HAP-1 (cell line): ENCODE data around the gene TP53BP1.

ENCODE experiments used
- DNase-seq, 2 experiments: peaks; one replicate each; pipeline ENCODE4 v3.0.0-alpha.2; 2016 to 2020; ENCODE audit warnings: low spot score in 2 of 2
- H3K27me3 ChIP-seq: fragments of 250-450 bp; sonication (Bioruptor Pico); 2 replicates; pipeline ENCODE4 v1.5.1; 2020; ENCODE audit warnings: low read depth, mild to moderate bottlenecking, moderate library complexity
- H3K36me3 ChIP-seq: fragments of 250-450 bp; sonication (Bioruptor Pico); replicated peaks from 2 replicates; pipeline ENCODE4 v1.5.1; 2020; ENCODE audit warnings: mild to moderate bottlenecking
- H3K4me1 ChIP-seq: fragments of 250-450 bp; sonication (Bioruptor Pico); 2 replicates; pipeline ENCODE4 v1.5.1; 2020; ENCODE audit warnings: mild to moderate bottlenecking
- H3K4me3 ChIP-seq: fragments of 250-450 bp; sonication (Bioruptor Pico); 2 replicates; pipeline ENCODE4 v1.5.1; 2020; ENCODE audit warnings: mild to moderate bottlenecking, moderate library complexity
- H3K9me3 ChIP-seq: fragments of 250-450 bp; sonication (Bioruptor Pico); 2 replicates; pipeline ENCODE4 v1.5.1; 2020; ENCODE audit warnings: mild to moderate bottlenecking, moderate library complexity
- in situ Hi-C: fragments of 300-500 bp; cut with MboI; formaldehyde crosslinking; loops from 3 replicates; pipeline ENCODE4 v1.14.3; 2020; ENCODE audit warnings: low sequenced_read_pairs, inconsistent platforms, mixed read lengths

The TP53BP1 gene

GRCh38 chr15:43488790-43489189 lies 4.2 kb downstream of the TP53BP1 start:
- peaks cover 41% of the 10 kb centered on the region for H3K36me3 ChIP-seq
- in situ Hi-C loops = no loop called here
- H3K27me3 ChIP-seq = no peaks in the 10 kb centered on the region
- no peaks in the 10 kb centered on the region for H3K9me3 ChIP-seq
- H3K4me3 ChIP-seq = no peak overlapping the region
- no peak for DNase-seq
- peaks cover 5% of the 10 kb centered on the region for H3K4me1 ChIP-seq

GRCh38 chr15:43487271-43487895 lies 5.6 kb downstream of the TP53BP1 start:
- Histone ChIP-seq H3K4me3 (no peak overlapping the region), H3K4me1 (no peaks in the 10 kb centered on the region; the same call in 1 of the 2 replicates), H3K36me3 (peaks cover 48% of the 10 kb centered on the region), H3K27me3 (no peaks in the 10 kb centered on the region), H3K9me3 (no peaks in the 10 kb centered on the region)
- in situ Hi-C loops = no loop called here
- DNase-seq = no peak

GRCh38 chr15:43484455-43484854 lies 8.5 kb downstream of the TP53BP1 start:
- no peaks in the 10 kb centered on the region for H3K27me3 ChIP-seq
- H3K4me1 ChIP-seq = no peaks in the 10 kb centered on the region; the same call in 1 of the 2 replicates
- DNase-seq = no peak
- peaks cover 48% of the 10 kb centered on the region for H3K36me3 ChIP-seq
- H3K9me3 ChIP-seq = no peaks in the 10 kb centered on the region
- H3K4me3 ChIP-seq = no peak overlapping the region
- in situ Hi-C loops = no loop called here

- no peaks in the 10 kb centered on the region for H3K9me3 ChIP-seq
- H3K27me3 ChIP-seq = no peaks in the 10 kb centered on the region
- DNase-seq = peak in 1 of 2 experiments; percentile 23
- H3K4me1 ChIP-seq = no peaks in the 10 kb centered on the region; the same call in 1 of the 2 replicates
- H3K36me3 ChIP-seq = peaks cover 48% of the 10 kb centered on the region
- in situ Hi-C loops = no loop called here
- no peak overlapping the region for H3K4me3 ChIP-seq
Observed at GRCh38 chr15:43483297-43484128, 9.4 kb downstream of the TP53BP1 start.

DNA sequence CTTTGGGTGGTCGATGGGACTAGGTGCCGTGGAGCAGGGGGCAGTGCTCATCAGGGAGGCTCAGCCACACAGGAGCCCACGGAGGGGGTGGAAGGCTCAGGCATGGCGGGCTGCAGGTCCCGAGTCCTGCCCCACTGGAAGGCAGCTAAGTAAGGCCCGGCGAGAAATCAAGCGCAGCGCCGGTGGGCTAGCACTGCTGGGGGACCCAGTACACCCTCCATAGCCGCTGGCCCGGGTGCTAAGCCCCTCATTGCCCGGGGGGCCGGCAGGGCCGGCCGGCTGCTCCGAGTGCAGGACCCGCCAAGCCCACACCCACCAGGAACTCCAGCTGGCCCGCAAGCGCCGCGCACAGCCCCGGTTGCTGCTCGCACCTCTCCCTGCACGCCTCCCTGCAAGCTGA lies 19.1 kb downstream of the TP53BP1 start:
- in situ Hi-C loops = no loop called here
- H3K36me3 ChIP-seq = peaks cover 58% of the 10 kb centered on the region

GRCh38 chr15:43471975-43472374 lies 21.0 kb downstream of the TP53BP1 start:
- Histone ChIP-seq H3K9me3 (no peaks in the 10 kb centered on the region), H3K36me3 (peaks cover 44% of the 10 kb centered on the region), H3K4me3 (no peak overlapping the region), H3K4me1 (no peaks in the 10 kb centered on the region), H3K27me3 (no peaks in the 10 kb centered on the region)
- no peak for DNase-seq
- in situ Hi-C loops = no loop called here

More for the DNA sequence above, 19.1 kb downstream of the TP53BP1 start:
- no peak for DNase-seq
- H3K4me3 ChIP-seq = no peak overlapping the region
- H3K9me3 ChIP-seq = no peaks in the 10 kb centered on the region
- H3K27me3 ChIP-seq = no peaks in the 10 kb centered on the region
- H3K4me1 ChIP-seq = no peaks in the 10 kb centered on the region

- H3K9me3 ChIP-seq = no peaks in the 10 kb centered on the region
- peaks cover 31% of the 10 kb centered on the region for H3K36me3 ChIP-seq
- in situ Hi-C loops = no loop called here
- no peaks in the 10 kb centered on the region for H3K27me3 ChIP-seq
- no peaks in the 10 kb centered on the region for H3K4me1 ChIP-seq
- DNase-seq = no peak
- no peak overlapping the region for H3K4me3 ChIP-seq
Observed at GRCh38 chr15:43469867-43470266, 23.1 kb downstream of the TP53BP1 start.

DNA sequence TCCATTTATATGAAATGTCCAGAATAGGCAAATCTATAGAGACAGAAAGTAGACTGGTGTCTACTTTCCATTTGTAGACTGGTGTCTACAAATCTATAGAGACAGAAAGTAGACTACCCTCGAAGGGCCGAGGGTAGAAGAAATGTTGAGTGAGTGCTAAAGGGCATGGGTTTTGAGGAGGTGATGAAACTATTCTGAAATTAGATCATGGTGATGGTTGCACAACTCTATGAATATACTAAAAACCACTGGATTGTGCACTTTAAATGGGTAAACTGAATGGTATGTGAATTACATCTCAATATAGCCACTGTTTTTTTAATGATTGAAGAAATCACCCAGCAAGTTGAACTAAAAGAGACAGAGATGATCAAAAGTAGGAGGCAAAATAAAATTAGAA lies 27.9 kb downstream of the TP53BP1 start:
- Histone ChIP-seq H3K27me3 (no peaks in the 10 kb centered on the region), H3K4me1 (no peaks in the 10 kb centered on the region), H3K9me3 (no peaks in the 10 kb centered on the region), H3K4me3 (no peak overlapping the region), H3K36me3 (peaks cover 14% of the 10 kb centered on the region)
- no peak for DNase-seq
- in situ Hi-C loops = no loop called here

GRCh38 chr15:43463998-43464397 lies 29.0 kb downstream of the TP53BP1 start:
- DNase-seq = no peak
- Histone ChIP-seq H3K9me3 (no peaks in the 10 kb centered on the region), H3K4me3 (no peak overlapping the region), H3K36me3 (peaks cover 9% of the 10 kb centered on the region), H3K4me1 (no peaks in the 10 kb centered on the region), H3K27me3 (no peaks in the 10 kb centered on the region)
- in situ Hi-C loops = no loop called here

DNA sequence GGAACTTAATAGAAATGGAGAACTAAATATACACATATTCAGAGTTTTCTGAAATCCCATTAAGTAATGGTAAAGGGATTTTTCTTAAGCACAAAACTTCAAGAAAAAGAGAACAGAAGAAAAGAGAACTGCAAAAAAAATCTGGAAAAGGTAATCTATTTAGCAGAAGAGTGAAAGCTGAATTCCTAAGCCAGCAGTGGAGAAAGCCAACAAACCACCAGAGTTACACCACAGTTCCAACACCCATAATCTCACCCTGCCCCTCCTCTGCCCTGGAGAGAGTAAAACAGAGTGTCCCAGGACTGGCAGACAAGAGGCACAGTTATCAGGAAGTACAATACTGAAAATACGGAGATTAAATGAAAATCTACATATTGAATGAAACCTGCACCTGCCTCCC lies 29.4 kb downstream of the TP53BP1 start:
- Histone ChIP-seq H3K4me3 (no peak overlapping the region), H3K9me3 (no peaks in the 10 kb centered on the region), H3K36me3 (peaks cover 9% of the 10 kb centered on the region), H3K27me3 (no peaks in the 10 kb centered on the region), H3K4me1 (no peaks in the 10 kb centered on the region)
- DNase-seq = no peak
- in situ Hi-C loops = no loop called here

DNA sequence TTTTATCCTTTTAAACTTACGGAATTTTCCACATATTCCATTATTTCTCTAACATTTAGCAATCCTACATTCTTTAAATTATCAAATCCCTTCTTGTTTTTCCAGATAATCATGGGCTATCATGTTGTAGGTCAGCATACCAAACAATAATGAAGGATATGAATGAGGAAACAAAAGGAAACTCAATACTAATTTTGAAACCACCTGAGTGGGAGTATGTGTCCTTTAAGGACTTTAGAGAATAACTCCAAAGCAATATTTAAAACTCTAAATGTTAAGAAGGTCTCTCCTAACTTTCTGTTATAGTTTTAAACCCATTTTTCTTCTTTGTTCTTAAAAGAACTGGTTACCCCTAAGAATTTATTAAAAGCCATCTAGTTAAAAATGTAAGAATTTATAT lies 43.0 kb downstream of the TP53BP1 start:
- H3K36me3 ChIP-seq = peaks cover 11% of the 10 kb centered on the region
- no peaks in the 10 kb centered on the region for H3K27me3 ChIP-seq
- in situ Hi-C loops = loop anchor here (10.0 kb wide), 1 partner anchor 55 kb away; no protein-coding TSS in a partner anchor
- H3K4me1 ChIP-seq = no peaks in the 10 kb centered on the region
- no peak for DNase-seq
- H3K4me3 ChIP-seq = no peak overlapping the region
- no peaks in the 10 kb centered on the region for H3K9me3 ChIP-seq

- in situ Hi-C loops = loop anchor here (10.0 kb wide), 1 partner anchor 58 kb away; no protein-coding TSS in a partner anchor
- Histone ChIP-seq H3K36me3 (peaks cover 7% of the 10 kb centered on the region), H3K9me3 (no peaks in the 10 kb centered on the region), H3K4me1 (peaks cover 4% of the 10 kb centered on the region), H3K27me3 (no peaks in the 10 kb centered on the region), H3K4me3 (no peak overlapping the region)
- no peak for DNase-seq
Observed at GRCh38 chr15:43446344-43446743, 46.6 kb downstream of the TP53BP1 start.

GRCh38 chr15:43441316-43441715 lies 51.6 kb downstream of the TP53BP1 start:
- H3K9me3 ChIP-seq = no peaks in the 10 kb centered on the region
- H3K4me1 ChIP-seq = peaks cover 12% of the 10 kb centered on the region
- in situ Hi-C loops = loop anchor here (10.0 kb wide), 1 partner anchor 63 kb away; no protein-coding TSS in a partner anchor
- no peak overlapping the region for H3K4me3 ChIP-seq
- H3K36me3 ChIP-seq = peaks cover 17% of the 10 kb centered on the region
- H3K27me3 ChIP-seq = no peaks in the 10 kb centered on the region
- DNase-seq = peak; percentile 32 to 48

- Histone ChIP-seq H3K9me3 (no peaks in the 10 kb centered on the region), H3K36me3 (peaks cover 17% of the 10 kb centered on the region), H3K4me3 (no peak overlapping the region), H3K4me1 (peaks cover 12% of the 10 kb centered on the region), H3K27me3 (no peaks in the 10 kb centered on the region)
- peak; percentile 66 to 84 for DNase-seq
- in situ Hi-C loops = loop anchor here (10.0 kb wide), 1 partner anchor 64 kb away; no protein-coding TSS in a partner anchor
Observed at GRCh38 chr15:43440721-43441281, 52.2 kb downstream of the TP53BP1 start.
